ENCODE results near the gene CDCA4.

Gene CDCA4

GRCh38 chr14:104999361-104999760 lies 21.5 kb downstream of the CDCA4 start:
- TF ChIP-seq FOXP2 (optimal IDR thresholded peaks at IDR 0.05; ENCODE audit: borderline replicate concordance, extremely low read depth, extremely low read length, insufficient read depth) (no peak), TAF1 (IDR thresholded peaks at IDR 0.05; ENCODE audit: borderline replicate concordance, insufficient read depth, low read length) (no peak), SIN3A (IDR thresholded peaks at IDR 0.05; ENCODE audit: borderline replicate concordance, insufficient read depth, low read length) (no peak), POLR2AphosphoS5 (IDR thresholded peaks at IDR 0.05; ENCODE audit: low read depth, low read length) (no peak), REST (IDR thresholded peaks at IDR 0.05; ENCODE audit: insufficient read depth in 1 of 2, low read depth in 2 of 2, low read length in 2 of 2) (no peak)

- TF ChIP-seq TAF1 (IDR thresholded peaks at IDR 0.05; ENCODE audit: borderline replicate concordance, insufficient read depth, low read length) (no peak), REST (IDR thresholded peaks at IDR 0.05; ENCODE audit: insufficient read depth in 1 of 2, low read depth in 2 of 2, low read length in 2 of 2) (no peak), FOXP2 (optimal IDR thresholded peaks at IDR 0.05; ENCODE audit: borderline replicate concordance, extremely low read depth, extremely low read length, insufficient read depth) (no peak), SIN3A (IDR thresholded peaks at IDR 0.05; ENCODE audit: borderline replicate concordance, insufficient read depth, low read length) (no peak), POLR2AphosphoS5 (IDR thresholded peaks at IDR 0.05; ENCODE audit: low read depth, low read length) (no peak)
Measured at GRCh38 chr14:104998801-104999200, 22.1 kb downstream of the CDCA4 start.

- no peak for TF ChIP-seq SIN3A (IDR thresholded peaks at IDR 0.05; ENCODE audit: borderline replicate concordance, insufficient read depth, low read length)
- TF ChIP-seq TAF1 (IDR thresholded peaks at IDR 0.05; ENCODE audit: borderline replicate concordance, insufficient read depth, low read length), result no peak
- no peak for TF ChIP-seq REST (IDR thresholded peaks at IDR 0.05; ENCODE audit: insufficient read depth in 1 of 2, low read depth in 2 of 2, low read length in 2 of 2)
- TF ChIP-seq FOXP2 (optimal IDR thresholded peaks at IDR 0.05; ENCODE audit: borderline replicate concordance, extremely low read depth, extremely low read length, insufficient read depth), result no peak
- TF ChIP-seq POLR2AphosphoS5 (IDR thresholded peaks at IDR 0.05; ENCODE audit: low read depth, low read length), result no peak
Measured at GRCh38 chr14:104996483-104996882, 24.4 kb downstream of the CDCA4 start.

GRCh38 chr14:104996032-104996431 lies 24.9 kb downstream of the CDCA4 start:
- TF ChIP-seq FOXP2 (optimal IDR thresholded peaks at IDR 0.05; ENCODE audit: borderline replicate concordance, extremely low read depth, extremely low read length, insufficient read depth) (no peak), REST (IDR thresholded peaks at IDR 0.05; ENCODE audit: insufficient read depth in 1 of 2, low read depth in 2 of 2, low read length in 2 of 2) (no peak), POLR2AphosphoS5 (IDR thresholded peaks at IDR 0.05; ENCODE audit: low read depth, low read length) (no peak), TAF1 (IDR thresholded peaks at IDR 0.05; ENCODE audit: borderline replicate concordance, insufficient read depth, low read length) (no peak), SIN3A (IDR thresholded peaks at IDR 0.05; ENCODE audit: borderline replicate concordance, insufficient read depth, low read length) (no peak)

- TF ChIP-seq FOXP2 (optimal IDR thresholded peaks at IDR 0.05; ENCODE audit: borderline replicate concordance, extremely low read depth, extremely low read length, insufficient read depth) (no peak), SIN3A (IDR thresholded peaks at IDR 0.05; ENCODE audit: borderline replicate concordance, insufficient read depth, low read length) (no peak), REST (IDR thresholded peaks at IDR 0.05; ENCODE audit: insufficient read depth in 1 of 2, low read depth in 2 of 2, low read length in 2 of 2) (no peak), TAF1 (IDR thresholded peaks at IDR 0.05; ENCODE audit: borderline replicate concordance, insufficient read depth, low read length) (no peak), POLR2AphosphoS5 (IDR thresholded peaks at IDR 0.05; ENCODE audit: low read depth, low read length) (no peak)
Measured at GRCh38 chr14:104994978-104995377, 25.9 kb downstream of the CDCA4 start.
